NT2/D1 (cell line): Measurements from ENCODE around the gene CCL4.

Source experiments
- DNase-seq: peaks from one replicate; pipeline ENCODE4 v3.0.0-alpha.2; 2011; ENCODE audit warnings: low read depth, low spot score
- H3K27me3 ChIP-seq: 2 replicates; pipeline ENCODE4 v1.6.0; 2011; ENCODE audit warnings: mild to moderate bottlenecking; ENCODE audit not compliant: insufficient read length, insufficient read depth
- H3K36me3 ChIP-seq: 2 replicates; pipeline ENCODE4 v1.6.1; 2011; ENCODE audit warnings: mild to moderate bottlenecking, low read length, mixed read lengths; ENCODE audit not compliant: insufficient read depth, insufficient read length
- H3K4me1 ChIP-seq: 2 replicates; pipeline ENCODE4 v1.5.1; 2011; ENCODE audit not compliant: insufficient read depth, insufficient read length
- H3K4me3 ChIP-seq: 2 replicates; pipeline ENCODE4 v1.5.1; 2011; ENCODE audit warnings: low read depth; ENCODE audit not compliant: insufficient read length
- H3K9ac ChIP-seq: 2 replicates; pipeline ENCODE4 v1.6.0; 2011; ENCODE audit warnings: low read depth; ENCODE audit not compliant: insufficient read length
- H3K9me3 ChIP-seq: 2 replicates; pipeline ENCODE4 v1.5.1; 2011; ENCODE audit warnings: mild to moderate bottlenecking, low read length; ENCODE audit not compliant: insufficient read depth
- SUZ12 ChIP-seq: IDR thresholded peaks from 2 replicates; pipeline ENCODE4 v1.6.1; 2011; ENCODE audit not compliant: insufficient read length, insufficient read depth; ENCODE audit errors: extremely low read depth
- YY1 ChIP-seq: IDR thresholded peaks from 2 replicates; pipeline ENCODE4 v1.6.1; 2011; ENCODE audit not compliant: insufficient read length, insufficient read depth
- ZNF274 ChIP-seq: IDR thresholded peaks from 2 replicates; pipeline ENCODE4 v1.6.1; 2011; ENCODE audit warnings: mild to moderate bottlenecking, low read depth, low read length

The CCL4 gene

GRCh38 chr17:36144981-36145729 lies 41.5 kb downstream of the CCL4 start:
- Histone ChIP-seq H3K36me3 (no peaks in the 10 kb centered on the region), H3K4me3 (no peak overlapping the region), H3K9me3 (no peaks in the 10 kb centered on the region), H3K4me1 (no peaks in the 10 kb centered on the region), H3K9ac (no peak overlapping the region), H3K27me3 (no peaks in the 10 kb centered on the region)
- TF ChIP-seq YY1 (no peak), ZNF274 (no peak), SUZ12 (no peak)
- DNase-seq, result no peak

GRCh38 chr17:36147601-36148000 lies 44.0 kb downstream of the CCL4 start:
- H3K4me1 ChIP-seq, result no peaks in the 10 kb centered on the region
- DNase-seq, result no peak
- H3K4me3 ChIP-seq, result no peak overlapping the region
- no peaks in the 10 kb centered on the region for H3K36me3 ChIP-seq
- H3K27me3 ChIP-seq, result no peaks in the 10 kb centered on the region
- no peaks in the 10 kb centered on the region for H3K9me3 ChIP-seq
- H3K9ac ChIP-seq, result no peak overlapping the region
- TF ChIP-seq SUZ12, result no peak
- TF ChIP-seq YY1, result no peak
- no peak for TF ChIP-seq ZNF274

GRCh38 chr17:36148559-36149295 lies 45.1 kb downstream of the CCL4 start:
- Histone ChIP-seq H3K36me3 (no peaks in the 10 kb centered on the region), H3K27me3 (no peaks in the 10 kb centered on the region), H3K9ac (no peak overlapping the region), H3K4me3 (no peak overlapping the region), H3K9me3 (no peaks in the 10 kb centered on the region), H3K4me1 (no peaks in the 10 kb centered on the region)
- peak; percentile 50 for DNase-seq
- TF ChIP-seq SUZ12 (no peak), YY1 (no peak), ZNF274 (no peak)

- Histone ChIP-seq H3K9me3 (no peaks in the 10 kb centered on the region), H3K27me3 (no peaks in the 10 kb centered on the region), H3K4me1 (no peaks in the 10 kb centered on the region), H3K36me3 (no peaks in the 10 kb centered on the region), H3K4me3 (no peak overlapping the region), H3K9ac (peak overlapping the region; percentile 34)
- no peak for TF ChIP-seq SUZ12
- no peak for DNase-seq
These were observed 45.7 kb downstream of the CCL4 start for GRCh38 chr17:36149296-36149820.

- H3K9ac ChIP-seq, result no peak overlapping the region
- no peak for DNase-seq
- H3K27me3 ChIP-seq, result no peaks in the 10 kb centered on the region
- H3K4me1 ChIP-seq, result no peaks in the 10 kb centered on the region
- no peaks in the 10 kb centered on the region for H3K36me3 ChIP-seq
- no peaks in the 10 kb centered on the region for H3K9me3 ChIP-seq
- H3K4me3 ChIP-seq, result no peak overlapping the region
- no peak for TF ChIP-seq ZNF274
- no peak for TF ChIP-seq YY1
- no peak for TF ChIP-seq SUZ12
These were observed 48.4 kb downstream of the CCL4 start for GRCh38 chr17:36151891-36152638.

- no peaks in the 10 kb centered on the region for H3K27me3 ChIP-seq
- no peak for TF ChIP-seq SUZ12
- TF ChIP-seq ZNF274, result no peak
- no peak for TF ChIP-seq YY1
- no peak overlapping the region for H3K4me3 ChIP-seq
- no peaks in the 10 kb centered on the region for H3K9me3 ChIP-seq
- H3K4me1 ChIP-seq, result no peaks in the 10 kb centered on the region
- DNase-seq, result no peak
- H3K9ac ChIP-seq, result no peak overlapping the region
- no peaks in the 10 kb centered on the region for H3K36me3 ChIP-seq
These were observed 49.1 kb downstream of the CCL4 start for GRCh38 chr17:36152639-36153120.
